Stimulated activated CD4-positive, alpha-beta T cell treated with anti-CD3 and anti-CD28 coated beads, Interleukin-1b, Interleukin-23, amount 100 ng/mL, for 24 hours (primary cell): Measurements from ENCODE around the gene POLRMT.
"Not testable (repeated sequence)": the region's sequence is repeated elsewhere in the genome, so short reads cannot be mapped to it uniquely, and the experiment has no call there.

Source experiments
- DNase-seq, 4 experiments: peaks; one replicate each; pipeline ENCODE4 v3.0.0-alpha.2; 2020; ENCODE audit warnings: low read depth in 4 of 4, low spot score in 1 of 4

Gene POLRMT

DNA sequence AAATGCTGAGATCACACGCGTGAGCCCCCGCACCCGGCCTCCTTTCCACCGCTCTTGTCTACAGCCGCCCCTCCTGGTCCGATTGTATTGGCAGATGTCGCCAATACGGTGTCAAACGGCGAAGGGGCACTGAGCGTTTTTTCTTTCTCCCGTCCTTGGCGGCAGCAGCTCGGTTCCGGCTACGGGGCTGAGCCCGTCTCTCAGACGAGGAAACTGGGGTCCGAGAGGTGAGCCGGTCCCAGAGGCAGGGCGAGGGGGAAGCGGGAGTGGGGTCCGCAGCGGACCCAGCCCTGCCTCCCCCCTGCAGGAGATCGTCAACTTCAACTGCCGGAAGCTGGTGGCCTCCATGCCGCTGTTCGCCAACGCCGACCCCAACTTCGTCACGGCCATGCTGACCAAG lies 20.4 kb downstream of the POLRMT start:
- DNase-seq = no peak

DNA sequence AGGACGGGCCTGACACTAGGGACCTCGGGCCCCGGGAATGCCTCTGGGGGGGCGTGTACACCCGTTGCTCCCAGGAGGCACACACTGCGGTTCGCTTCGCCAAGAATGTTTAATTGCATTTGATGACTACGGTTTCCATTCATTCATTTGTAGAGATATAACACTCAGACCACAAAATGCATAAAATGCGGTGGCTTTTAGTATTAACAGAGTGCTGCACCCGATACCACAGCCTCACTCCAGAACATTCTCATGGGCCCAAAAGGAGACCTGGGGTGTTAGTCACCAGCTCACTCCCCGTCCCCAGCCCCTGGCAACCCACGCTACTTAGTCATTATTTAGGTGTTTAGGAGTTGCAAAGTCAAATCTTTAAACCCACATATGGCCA lies 21.9 kb downstream of the POLRMT start:
- peak in 3 of 4 experiments; percentile 46 to 63 (median 58) for DNase-seq

DNA sequence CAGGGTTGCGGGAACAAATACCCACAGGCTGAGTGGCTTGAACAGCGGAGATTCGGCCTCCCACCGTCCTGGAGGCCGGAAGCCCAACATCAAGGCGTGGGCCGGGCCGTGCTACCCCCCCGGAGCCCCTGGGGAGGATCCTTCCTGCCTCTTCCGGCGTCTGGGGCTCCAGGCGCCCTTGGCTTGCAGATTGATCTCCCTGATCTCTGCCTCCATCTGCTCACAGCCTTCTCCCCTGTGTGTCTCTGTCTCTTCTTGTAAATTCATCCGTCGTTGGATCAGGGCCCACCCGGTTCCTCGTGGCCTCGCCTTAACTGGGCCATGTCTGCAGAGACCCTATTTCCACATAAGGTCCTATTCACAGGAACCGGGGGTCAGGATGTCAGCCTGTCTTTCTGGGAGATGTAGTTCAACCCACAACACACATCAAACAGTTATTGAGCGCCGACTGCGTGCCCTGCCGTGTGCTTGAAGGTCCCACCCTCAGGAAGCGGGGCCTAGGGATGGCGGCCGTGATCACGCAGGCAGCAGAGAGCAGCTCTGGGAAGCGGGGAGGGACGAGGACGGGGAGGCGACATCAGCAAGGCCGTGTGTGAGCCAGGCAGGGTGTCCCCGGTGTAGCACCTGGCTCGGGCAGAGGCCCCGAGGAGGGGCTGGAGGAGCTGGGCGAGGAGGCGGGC lies 22.4 kb downstream of the POLRMT start:
- peak in 2 of 4 experiments; percentile 28 to 52 for DNase-seq

DNA sequence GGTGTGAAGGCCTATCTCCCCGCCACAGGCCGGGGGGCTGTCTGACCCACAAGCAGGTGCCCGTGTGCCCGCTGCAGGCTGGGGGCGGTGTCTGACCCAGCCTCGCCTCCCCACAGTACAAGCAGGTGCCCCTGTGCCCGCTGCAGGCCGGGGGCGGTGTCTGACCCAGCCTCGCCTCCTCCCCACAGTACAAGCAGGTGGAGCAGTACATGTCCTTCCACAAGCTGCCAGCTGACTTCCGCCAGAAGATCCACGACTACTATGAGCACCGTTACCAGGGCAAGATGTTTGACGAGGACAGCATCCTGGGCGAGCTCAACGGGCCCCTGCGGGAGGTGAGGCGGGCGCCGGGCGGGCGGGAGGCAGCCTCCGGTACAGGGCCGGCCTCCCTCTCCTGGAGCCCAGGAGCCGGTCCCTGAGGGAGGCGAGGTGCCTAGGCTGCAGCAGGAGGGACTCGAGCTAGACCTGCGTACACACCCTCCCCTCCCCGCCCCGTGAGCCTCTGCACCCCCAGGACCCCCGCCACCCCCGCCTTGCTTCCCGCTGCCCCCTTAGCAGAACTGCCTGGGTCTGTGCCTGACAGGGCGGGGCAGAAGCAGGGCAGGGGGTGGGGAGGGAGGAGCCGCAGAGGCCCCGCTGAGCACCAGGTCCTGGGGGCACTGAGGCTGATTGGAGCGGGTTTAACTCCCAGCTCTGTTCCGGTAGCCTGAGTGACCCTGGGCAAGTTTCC lies 23.1 kb downstream of the POLRMT start:
- no peak for DNase-seq

DNA sequence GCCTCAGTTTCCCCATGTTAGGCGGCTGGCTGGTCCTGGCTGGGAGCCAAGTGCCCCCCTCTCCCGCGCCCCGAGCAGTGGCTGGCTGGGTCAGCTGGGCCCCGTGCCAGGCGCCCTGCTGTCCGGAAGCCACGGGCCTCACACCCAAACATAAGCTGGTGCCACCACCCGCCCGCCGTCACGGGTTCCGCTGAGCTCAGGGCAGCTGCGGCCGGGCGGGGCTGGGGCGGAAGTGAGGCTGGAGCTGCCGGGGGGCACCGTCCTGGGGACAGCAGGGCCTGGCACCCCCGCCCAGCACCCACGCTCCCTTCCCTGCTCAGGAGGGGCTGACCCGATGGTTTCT lies 24.4 kb downstream of the POLRMT start:
- no peak for DNase-seq

DNA sequence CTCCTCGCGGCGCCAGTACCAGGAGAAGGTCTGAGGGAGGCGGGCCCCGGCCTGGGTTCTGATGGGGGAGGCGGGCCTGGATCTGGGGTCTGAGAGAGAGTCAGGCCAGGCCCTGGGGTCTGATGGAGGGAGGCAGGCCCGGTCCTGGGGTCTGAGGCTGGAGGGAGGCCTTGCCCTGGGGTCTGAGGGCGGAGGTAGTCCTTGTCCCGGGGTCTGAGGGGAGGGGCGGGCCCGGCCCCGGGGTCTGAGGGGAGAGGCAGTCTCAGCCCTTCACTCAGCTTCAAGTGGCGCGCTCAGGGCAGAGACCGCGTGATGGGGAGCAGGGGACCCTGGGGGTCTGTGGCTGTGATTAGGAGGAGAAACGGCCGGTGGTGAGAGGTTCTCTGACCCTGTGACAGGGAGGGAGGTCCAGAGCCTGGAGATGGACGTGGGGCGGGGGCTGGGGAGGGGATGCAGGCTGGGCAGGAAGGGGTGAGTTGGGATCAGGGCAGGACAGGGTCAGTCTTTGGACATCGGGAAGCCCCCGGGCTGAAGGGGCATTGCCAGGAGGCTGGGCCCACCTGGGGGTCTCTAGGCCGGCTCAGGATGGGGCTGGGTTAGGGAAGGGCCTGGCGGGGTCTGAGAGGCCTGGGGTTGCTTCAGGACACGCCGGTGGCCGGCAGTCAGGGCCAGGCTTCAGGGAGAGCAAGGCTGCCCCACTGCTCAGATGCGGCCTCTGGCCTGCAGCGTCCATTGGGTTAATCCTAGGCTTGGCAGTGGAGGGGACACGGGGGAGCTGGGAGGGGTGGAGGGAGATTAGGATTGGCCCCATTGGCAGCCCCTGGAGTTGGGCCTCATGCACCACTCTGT lies 25.0 kb downstream of the POLRMT start:
- DNase-seq = no peak

DNA sequence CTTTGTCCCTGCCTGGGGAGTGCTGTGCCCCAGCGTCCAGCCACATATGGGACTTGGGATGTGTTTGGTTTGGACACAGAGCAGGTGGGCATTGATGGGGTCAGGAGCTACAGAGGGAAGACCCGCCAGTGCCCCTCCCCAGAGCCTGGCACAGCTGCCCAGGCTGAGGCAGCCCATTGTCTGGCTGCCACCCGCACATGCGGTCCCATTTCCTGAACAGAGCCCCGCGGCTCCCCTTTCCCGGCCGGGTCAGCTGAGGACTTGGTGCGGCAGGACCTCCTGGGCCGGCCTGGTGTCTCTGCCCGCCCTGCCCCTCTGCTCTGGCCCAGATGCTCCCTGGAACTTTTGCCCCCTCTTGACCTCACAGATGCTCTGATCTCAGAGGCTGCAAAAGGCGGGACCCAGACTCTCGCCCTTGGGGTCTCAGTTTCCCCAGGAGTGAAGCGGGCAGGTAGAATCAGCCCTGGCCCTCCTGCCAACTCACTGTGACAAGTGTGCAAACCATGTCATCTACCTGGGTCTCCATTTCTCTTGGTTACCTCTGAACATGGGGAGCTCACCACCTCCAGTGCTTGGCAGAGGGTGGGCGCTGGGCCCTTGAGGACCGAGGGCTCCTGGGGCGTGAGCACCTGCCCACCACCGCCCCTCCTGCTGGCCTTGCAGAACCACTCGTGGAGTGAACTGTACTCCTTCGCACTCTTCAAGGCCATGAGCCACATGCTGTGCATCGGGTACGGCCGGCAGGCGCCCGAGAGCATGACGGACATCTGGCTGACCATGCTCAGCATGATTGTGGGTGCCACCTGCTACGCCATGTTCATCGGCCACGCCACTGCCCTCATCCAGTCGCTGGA lies 25.8 kb downstream of the POLRMT start:
- DNase-seq = no peak

DNA sequence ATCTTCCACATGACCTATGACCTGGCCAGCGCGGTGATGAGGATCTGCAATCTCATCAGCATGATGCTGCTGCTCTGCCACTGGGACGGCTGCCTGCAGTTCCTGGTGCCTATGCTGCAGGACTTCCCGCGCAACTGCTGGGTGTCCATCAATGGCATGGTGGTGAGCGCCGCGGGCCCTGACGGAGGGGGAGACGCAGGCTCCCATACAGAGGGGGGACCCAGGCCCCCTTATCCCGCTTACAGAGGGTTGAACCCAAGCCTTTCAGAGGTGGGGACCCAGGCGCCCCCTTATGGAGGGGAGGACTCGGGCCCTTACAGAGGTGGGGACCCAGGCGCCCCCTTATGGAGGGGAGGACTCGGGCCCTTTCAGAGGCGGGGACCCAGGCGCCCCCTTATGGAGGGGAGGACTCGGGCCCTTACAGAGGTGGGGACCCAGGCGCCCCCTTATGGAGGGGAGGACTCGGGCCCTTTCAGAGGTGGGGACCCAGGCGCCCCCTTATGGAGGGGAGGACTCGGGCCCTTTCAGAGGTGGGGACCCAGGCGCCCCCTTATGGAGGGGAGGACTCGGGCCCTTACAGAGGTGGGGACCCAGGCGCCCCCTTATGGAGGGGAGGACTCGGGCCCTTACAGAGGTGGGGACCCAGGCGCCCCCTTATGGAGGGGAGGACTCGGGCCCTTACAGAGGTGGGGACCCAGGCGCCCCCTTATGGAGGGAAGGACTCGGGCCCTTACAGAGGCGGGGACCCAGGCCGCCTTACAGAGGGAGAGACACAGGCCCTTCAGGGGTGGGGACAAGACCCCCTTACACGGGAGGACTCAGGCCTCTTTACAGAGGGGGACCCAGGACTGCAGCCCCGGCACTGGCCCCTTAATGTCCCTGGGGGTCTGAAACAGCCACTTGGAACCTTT lies 28.0 kb downstream of the POLRMT start:
- DNase-seq = not testable (repeated sequence)

DNA sequence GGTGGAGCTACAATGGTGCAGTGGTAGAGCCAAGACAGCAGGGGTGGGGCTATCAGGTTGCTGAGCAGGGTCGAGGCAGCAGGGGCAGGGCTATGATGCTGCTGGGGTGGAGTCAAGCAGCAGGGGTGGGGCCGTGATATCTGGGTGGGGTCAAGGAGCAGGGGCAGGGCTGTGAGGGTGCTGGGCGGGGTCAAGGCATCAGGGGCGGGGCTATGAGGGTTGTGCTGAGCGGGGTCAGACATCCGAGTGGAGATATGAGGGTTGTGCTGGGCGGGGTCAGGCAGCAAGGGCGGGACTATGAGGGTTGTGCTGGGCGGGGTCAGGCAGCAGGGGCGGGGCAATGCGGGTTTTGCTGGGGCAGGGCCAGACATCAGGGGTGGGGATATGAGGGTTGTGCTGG lies 29.0 kb downstream of the POLRMT start:
- DNase-seq = peak in 1 of 4 experiments; percentile 38

DNA sequence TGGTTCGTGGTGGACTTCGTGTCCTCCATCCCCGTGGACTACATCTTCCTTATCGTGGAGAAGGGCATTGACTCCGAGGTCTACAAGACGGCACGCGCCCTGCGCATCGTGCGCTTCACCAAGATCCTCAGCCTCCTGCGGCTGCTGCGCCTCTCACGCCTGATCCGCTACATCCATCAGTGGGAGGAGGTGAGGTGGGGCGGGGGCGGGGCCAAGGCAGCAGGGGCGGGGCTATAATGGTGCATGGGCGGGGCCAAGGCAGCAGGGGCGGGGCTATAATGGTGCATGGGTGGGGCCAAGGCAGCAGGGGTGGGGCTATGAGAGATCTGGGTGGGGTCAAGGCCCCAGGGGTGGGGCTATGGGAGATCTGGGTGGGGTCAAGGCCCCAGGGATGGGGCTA lies 29.6 kb downstream of the POLRMT start:
- DNase-seq = not testable (repeated sequence)

DNA sequence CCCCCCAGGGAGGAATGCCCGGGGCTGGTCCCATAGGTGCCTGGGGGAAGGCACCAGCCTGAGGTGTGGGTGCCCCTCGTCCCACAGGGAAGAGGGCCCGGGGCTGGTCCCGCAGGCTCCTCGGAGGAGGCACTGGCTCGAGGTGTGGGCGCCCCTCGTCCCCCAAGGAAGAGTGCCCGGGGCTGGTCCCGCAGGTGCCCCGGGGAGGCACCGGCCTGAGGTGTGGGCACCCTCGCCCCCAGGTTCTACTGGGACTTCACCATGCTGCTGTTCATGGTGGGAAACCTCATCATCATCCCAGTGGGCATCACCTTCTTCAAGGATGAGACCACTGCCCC lies 30.1 kb downstream of the POLRMT start:
- not testable (repeated sequence) for DNase-seq

DNA sequence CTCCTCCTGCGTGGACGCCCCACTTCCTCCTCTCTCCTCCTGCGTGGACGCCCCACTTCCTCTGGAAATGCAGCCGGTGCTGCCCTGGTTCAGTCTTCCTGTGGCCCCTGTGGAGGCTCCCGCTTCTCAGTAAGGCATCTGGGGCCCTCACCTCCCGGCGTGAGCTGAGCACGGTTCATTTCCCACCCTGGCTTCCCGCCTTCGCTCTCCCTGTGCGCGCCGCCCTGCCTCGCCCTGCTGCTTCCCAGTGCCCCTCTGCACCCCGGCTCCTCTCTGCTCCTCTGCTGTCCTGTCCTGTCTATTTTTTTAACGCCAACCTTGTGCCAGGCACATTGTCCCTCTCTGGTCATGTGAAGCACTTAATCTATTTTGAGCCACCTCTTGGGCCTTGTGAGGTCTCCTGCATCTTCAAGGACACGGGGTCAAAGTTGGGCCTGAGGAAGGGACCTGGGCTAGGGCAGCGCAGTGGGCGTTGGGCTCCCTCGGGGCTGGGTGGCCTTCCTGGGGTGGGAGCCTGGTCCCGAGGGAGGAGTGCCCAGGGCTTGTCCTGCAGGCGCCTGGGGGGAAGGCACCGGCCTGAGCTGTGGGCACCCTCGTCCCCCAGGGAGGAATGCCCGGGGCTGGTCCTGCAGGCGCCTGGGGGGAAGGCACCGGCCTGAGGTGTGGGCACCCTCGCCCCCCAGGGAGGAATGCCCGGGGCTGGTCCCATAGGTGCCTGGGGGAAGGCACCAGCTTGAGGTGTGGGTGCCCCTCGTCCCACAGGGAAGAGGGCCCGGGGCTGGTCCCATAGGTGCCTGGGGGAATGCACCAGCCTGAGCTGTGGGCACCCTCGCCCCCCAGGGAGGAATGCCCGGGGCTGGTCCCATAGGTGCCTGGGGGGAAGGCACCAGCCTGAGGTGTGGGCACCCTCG lies 30.7 kb downstream of the POLRMT start:
- DNase-seq = no peak

DNA sequence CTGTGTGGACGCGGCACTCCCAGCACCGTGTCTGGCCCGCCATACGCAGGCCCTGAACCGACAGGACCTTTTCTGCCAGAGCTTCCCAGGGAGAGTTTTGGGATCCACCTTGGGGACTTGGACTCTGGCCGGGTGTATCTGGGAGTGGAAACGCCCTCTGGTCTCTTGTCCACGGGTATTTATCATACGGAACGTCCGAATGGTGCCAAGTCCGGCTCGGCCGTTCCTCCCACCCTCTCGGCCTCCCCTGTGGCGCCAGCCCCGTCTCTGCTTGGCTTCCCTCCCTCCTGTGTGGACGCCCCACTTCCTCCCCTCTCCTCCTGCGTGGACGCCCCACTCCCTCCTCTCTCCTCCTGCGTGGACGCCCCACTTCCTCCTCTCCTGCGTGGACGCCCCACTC lies 31.5 kb downstream of the POLRMT start:
- no peak for DNase-seq

DNA sequence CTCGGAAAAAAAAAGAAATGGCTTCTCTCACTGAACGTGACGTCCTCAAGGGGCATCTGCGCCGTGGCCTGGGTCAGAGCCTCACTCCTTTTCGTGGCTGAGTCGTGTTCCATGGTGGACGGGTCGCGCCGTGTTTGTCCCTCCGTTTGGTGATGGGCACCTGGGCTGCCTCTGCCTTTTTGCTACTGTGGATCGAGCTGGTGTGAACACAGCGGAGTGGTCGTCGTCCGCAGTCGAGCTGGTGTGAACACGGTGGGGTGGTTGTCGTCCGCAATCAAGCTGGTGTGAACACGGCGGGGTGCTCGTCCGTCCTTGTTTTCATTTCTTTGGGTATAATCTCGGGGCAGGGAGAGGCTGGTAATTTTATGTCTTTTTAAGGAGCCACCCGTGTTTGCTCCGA lies 32.0 kb downstream of the POLRMT start:
- DNase-seq = no peak

DNA sequence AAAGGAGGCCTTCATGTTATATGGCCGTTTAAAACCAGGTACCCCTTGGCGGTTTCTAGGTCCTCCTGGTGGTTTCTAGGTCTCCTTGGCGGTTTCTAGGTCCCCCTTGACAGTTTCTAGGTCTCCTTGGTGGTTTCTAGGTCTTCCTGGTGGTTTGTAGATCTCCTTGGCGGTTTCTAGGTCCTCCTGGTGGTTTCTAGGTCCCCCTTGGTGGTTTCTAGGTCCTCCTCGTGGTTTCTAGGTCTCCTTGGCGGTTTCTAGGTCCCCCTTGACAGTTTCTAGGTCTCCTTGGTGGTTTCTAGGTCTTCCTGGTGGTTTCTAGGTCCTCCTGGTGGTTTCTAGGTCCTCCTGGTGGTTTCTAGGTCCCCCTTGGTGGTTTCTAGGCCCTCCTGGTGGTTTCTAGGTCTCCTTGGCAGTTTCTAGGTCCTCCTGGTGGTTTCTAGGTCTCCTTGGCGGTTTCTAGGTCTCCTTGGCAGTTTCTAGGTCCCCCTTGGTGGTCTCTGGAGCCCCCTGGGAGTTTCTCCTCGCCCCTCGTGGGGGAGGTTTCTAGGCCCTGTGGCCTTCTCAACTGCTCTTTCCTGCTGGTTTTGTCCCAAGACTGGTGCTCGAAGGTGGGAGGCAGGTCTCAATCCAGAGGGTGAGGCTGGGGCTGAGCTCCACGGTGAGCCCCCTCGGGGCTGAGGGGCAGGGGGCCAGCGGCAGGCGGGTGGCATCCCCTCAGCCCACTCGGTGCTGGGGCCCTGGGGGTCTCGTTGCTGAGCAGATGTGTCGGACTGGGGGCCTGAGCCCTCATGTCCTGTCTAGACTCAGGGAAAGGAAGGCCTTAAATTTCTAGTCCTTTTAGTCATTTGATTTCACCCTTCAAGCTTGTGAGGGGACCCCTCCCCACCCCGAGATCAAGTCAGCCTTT lies 35.7 kb downstream of the POLRMT start:
- DNase-seq = no peak

DNA sequence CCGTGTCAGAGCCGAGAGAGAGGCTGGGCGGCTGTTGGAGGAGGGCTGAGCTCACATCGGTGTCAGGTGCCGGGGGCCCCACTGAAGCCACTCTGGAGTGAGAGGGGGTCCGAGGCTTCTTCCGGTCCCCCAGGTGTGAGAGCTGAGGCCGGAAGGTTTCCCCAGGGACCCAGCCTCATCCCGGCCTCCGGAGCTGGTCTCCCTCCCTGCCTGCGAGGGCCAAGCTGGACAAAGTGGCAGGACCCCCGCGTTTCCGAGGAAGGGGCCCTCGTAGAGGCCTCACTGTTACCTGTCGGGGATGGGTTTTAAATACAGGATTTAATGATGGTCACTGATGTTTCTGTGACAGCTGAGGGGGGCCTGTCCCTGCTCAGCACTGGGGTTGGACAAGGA lies 37.1 kb downstream of the POLRMT start:
- DNase-seq = no peak

DNA sequence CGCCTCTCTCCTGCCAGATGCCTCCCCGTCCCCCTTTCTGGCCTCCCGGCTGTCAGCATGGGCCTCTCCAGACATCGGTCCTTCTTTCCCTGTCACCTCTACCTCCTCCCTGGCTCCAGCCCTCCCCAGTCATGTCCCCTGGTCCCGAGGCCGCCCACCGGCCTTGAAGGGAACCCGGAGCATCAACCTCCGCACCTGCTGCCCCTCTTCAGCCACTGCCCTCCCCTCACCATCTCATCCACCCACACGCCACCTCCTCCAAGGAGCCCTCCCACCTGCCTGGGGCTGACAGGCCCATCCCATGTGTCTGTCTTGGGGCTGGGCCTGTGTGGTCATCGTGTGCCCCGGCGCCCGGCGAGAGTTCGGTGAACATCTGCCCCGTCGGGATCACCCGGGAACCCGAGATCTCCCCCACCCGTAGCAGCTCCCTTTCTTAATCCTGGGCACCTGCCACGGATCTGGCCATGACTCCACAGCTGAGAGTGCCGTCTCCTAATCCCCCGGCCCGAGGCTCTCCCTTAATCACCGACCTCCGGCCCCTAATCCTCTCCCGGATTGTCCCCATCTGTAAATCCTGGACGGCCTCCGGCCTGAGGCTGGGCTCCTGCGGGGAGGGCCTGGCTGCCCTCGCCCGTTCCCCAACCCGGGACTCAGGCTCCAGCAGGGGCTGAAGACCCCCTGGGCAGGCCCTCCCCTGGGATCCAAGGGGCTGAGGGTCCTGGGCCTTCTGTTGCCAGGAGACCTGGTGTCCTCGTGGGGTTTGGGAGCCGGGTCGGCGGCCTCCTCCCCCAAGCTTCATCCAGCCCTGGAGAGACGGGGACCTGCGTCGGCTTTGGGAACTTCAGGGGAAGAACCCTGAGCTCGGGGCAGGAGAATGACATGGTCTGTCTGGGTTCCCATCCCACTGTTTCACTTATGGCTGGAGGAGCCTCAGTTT lies 37.7 kb downstream of the POLRMT start:
- no peak for DNase-seq
